HG02973 (cell line): ENCODE measurements around the gene FANCC.

Experiments
- ATAC-seq: cut with Tn5 transposase; IDR thresholded peaks from one replicate; pipeline ENCODE4 v1.9.1; 2021; ENCODE audit warnings: moderate library complexity; ENCODE audit not compliant: unreplicated experiment

The FANCC gene

DNA sequence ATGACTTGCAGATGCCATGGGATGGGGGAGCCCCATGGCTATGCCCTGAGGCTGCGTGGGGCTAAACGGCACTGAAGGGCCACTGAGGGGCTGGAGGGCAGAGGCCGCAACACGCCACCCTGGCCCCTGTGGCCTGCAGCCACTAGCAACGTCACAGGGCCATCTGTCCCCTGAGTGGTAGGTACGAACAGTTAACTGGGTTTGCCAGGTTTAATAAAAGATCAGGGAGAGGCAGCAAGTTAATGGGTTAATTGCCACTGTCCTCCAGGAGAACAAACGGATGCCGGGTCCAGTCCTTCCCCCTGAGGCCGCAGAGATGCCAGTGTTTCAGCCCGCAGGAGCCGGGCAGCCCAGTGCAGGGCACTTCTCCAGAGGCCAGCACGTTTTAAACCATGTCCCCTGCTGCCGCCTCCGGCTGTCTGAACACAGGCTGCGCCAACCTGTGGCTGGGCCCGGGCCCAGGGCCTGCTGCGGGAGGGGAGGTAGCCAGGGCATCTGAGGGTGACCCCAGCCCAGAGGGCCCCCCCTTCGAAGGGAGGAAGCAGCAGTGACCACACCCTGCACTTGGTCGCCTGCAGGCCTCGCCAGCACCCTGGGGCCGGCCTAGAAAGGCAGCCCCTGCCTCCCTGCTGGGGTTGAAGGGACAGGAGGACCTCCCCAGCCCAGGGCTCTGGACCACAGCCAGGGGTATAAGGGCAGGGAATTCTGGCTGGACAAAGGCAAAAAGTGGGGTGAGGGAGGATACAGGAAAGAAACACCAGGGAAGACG, 227.3 kb downstream of the FANCC start:
- ATAC-seq, result no peak

DNA sequence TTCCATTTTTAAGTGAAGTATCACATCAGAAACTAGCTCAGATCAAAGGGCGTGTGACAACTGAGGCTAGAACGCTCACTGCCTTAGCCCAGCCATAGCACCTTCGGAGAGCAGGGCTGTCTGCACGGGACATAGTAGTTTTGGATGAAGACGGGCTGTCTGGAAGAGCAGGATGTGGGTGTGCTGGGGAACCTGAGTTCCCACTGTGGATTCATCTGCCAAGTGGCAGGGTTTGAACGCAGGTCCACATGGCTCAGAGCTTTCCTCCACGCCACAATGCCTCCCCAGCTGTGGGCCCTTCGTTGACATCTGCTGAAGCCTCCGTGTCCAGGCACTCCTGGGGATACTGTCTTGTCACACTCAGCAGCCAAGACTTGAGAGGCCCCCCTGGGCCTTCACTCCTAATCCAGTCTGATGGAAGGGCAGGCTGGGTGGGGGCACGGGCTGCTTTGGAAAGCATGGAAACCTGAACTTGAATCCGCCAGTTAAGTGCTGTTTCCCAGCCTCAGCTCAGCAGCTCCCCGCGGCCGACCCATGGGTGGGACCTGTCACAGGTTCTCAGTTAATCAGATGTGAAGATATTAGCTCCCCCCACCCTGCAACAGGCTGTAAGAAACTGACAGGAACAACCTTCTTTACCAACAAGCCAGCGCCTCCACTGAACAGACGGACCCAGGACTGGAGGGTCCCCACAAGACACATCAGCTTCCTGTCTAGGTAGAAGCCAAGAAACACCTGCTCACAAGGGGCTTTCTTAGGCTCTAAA, 228.1 kb downstream of the FANCC start:
- no peak for ATAC-seq

DNA sequence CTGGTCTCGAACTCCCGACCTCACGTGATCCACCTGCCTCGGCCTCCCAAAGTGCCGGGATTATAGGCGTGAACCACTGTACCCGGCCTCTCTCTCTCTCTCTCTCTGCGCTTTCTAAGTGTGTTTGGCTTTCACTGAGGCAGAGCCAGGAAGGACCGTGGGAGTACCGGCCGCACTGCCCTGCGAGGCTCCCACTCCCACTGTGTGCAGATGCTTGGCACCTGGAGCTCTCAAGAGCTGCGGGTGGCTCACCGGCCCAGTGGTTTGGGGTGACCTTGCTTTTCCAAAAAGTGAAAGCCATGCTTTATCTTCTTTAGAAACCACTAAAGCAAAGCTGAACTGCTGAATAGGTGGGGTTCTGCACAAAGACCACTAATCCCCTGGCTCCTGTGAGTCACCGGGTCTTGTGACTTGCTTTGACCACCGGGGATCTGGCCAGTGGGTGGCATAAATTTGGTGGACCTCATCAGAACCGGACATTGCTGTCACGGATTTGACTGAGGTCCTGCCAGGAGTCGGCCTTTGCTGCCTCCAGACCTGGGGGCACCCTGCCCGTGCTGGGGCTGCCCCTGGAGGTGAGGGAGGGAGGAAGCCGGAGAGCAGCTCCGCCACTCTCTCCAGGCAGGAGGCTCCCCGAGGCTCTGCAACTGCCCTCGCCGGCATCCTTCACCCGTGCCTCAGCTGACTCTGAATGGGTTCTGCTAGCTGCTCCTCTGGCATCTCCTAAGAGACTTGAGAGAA, 228.9 kb downstream of the FANCC start:
- no peak for ATAC-seq

- ATAC-seq, result no peak
Observed at GRCh38 chr9:95087659-95088242, 229.8 kb downstream of the FANCC start.

DNA sequence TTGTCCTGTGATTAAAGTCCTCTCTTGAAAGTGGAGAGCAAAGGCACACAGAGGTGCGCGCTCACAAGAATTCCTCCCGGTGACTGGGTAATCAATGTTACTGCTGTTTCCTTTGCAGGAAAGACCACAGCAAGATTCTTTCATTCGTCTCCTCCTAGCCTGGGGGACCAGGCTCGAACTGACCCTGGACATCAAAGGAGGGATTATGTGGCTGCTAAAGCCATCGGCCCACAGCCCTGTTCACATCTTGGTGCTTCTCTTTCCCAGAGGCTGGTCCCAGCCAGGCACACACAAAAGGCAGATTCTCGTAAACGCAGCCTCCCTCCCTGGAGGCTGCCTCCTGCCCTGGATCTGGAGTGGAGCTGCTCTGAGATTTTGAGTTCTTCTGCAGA, 230.9 kb downstream of the FANCC start:
- ATAC-seq, result no peak

GRCh38 chr9:95085861-95086563, 231.5 kb downstream of the FANCC start:
- no peak for ATAC-seq

GRCh38 chr9:95085036-95085770, 232.3 kb downstream of the FANCC start:
- ATAC-seq, result no peak

- ATAC-seq, result no peak
Observed at GRCh38 chr9:95084254-95084934, 233.1 kb downstream of the FANCC start.

DNA sequence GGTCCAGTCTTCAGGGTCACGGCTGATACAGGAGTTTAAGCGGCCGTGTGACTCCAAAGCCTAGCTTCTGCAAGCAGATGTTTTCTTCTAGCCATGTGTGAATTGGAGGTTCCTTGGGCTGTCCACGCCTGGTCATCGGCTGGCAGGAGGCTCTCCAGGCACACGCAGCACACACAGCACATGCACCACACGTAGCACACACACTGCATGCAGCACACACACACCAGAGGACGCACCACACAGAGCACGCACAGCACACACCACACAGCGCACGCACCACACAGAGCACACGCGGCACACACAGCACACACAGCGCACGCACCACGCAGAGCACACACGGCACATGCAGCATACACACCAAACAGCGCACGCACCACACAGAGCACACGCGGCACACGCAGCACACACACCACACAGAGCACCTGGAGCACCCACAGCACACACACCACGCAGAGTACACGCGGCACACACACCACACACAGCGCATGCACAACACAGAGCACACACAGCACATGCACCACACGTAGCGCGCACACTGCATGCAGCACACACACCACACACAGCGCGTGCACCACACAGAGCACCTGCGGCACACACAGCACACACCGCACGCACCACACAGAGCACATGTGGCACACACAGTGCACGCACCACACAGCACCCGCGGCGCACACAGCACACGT, 234.3 kb downstream of the FANCC start:
- ATAC-seq, result no peak

- ATAC-seq, result no peak
Observed at GRCh38 chr9:95082401-95083084, 235.0 kb downstream of the FANCC start.

GRCh38 chr9:95081998-95082397, 235.5 kb downstream of the FANCC start:
- ATAC-seq, result no peak

DNA sequence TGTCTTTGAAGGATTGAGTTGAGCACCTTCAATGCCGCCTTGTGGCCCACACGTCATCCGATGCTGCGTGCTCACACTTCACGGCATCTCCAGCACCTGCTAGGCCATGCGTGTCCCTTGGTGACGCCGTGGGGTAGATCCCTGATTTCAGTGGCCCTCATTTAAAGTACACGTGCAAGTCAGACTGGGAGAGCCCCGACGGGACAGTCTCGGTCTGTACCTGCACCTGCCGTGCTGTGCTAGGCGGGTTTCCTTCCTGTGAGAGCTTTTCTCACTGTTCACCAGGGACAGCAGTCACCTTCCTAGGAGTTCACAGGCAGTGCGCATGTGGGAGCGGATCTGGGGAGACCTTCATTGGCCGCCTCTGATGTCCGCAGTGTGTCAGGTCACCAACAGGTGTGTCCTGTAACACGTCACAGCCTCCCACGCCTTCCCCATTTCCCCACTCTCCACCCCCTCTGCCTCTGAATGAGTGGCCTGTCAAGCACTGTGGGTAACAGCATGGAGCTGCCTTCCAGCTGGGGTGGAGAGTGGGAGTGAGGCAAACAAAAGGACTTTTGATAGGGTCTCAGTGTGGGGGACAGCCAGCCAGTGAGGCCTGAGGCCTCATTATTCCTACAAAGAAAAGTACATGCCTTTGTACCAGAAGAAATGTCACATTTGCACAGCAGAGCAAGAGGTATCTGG, 236.4 kb downstream of the FANCC start:
- ATAC-seq, result no peak

- ATAC-seq, result no peak
Observed at GRCh38 chr9:95079461-95079860, 238.0 kb downstream of the FANCC start.

DNA sequence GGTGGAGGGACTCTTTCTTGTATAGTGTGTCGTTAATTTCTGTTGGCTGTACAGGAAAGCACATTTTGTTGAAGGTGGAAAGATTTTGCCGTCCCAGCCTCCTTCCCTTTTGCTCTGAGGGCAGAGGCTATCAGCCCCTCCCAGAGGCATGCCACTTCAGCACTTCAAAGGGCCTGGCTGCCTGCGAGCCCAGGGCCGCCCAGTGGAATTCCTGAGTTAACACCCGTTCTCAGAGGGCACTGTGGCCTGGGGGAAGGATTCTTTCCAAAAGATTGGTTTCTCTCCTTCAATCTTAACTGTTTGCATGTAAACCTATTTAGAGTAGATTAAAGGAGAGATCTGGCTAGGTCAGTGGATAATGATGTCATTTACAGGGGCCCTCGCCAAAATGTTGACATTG, 238.6 kb downstream of the FANCC start:
- ATAC-seq, result no peak

- no peak for ATAC-seq
Observed at GRCh38 chr9:95078511-95078910, 239.0 kb downstream of the FANCC start.

- ATAC-seq, result no peak
Observed at GRCh38 chr9:95077766-95078370, 239.6 kb downstream of the FANCC start.

GRCh38 chr9:95077053-95077765, 240.3 kb downstream of the FANCC start:
- ATAC-seq, result no peak
